OCI-LY3 (cell line): ENCODE data around the gene ANKFN1.

ENCODE experiments used
- H2AFZ ChIP-seq: fragments of 200-600, 300-600 bp; shearing (Covaris generic); 2 replicates; pipeline ENCODE4 v1.6.0; 2014; ENCODE audit warnings: antibody characterized with exemption, low read depth, low read length
- H3K27ac ChIP-seq: fragments of 200-600, 300-600 bp; sonication (generic); 2 replicates; pipeline ENCODE4 v1.5.1; 2014; ENCODE audit warnings: mild to moderate bottlenecking, low read length, moderate library complexity, mixed read lengths
- H3K27me3 ChIP-seq: fragments of 200-600, 300-600 bp; sonication (generic); 2 replicates; pipeline ENCODE4 v1.6.1; 2014; ENCODE audit warnings: low read depth, low read length, mixed read lengths
- H3K36me3 ChIP-seq: fragments of 200-600, 300-600 bp; sonication (generic); replicated peaks from 2 replicates; pipeline ENCODE3; 2014; ENCODE audit warnings: low read depth, low read length, mixed read lengths
- H3K4me1 ChIP-seq: fragments of 300-600, 200-600 bp; sonication (generic); 2 replicates; pipeline ENCODE4 v1.6.1; 2014; ENCODE audit warnings: low read length, mixed read lengths
- H3K4me2 ChIP-seq: fragments of 200-600, 300-600 bp; sonication (generic); 2 replicates; pipeline ENCODE4 v1.6.1; 2014; ENCODE audit warnings: low read length, mixed read lengths
- H3K4me3 ChIP-seq: fragments of 300-600, 200-600 bp; sonication (generic); 2 replicates; pipeline ENCODE4 v1.5.1; 2014; ENCODE audit warnings: antibody characterized with exemption, mild to moderate bottlenecking, low read length, moderate library complexity
- H3K79me2 ChIP-seq: fragments of 300-600, 200-600 bp; shearing (Covaris generic); 2 replicates; pipeline ENCODE4 v1.6.1; 2014; ENCODE audit warnings: mild to moderate bottlenecking, low read length, mixed read lengths
- H3K9ac ChIP-seq: fragments of 300-600, 200-600 bp; shearing (Covaris generic); 2 replicates; pipeline ENCODE4 v1.6.0; 2014; ENCODE audit warnings: mild to moderate bottlenecking, low read length, moderate library complexity
- H3K9me3 ChIP-seq: fragments of 200-600, 300-600 bp; shearing (Covaris generic); 2 replicates; pipeline ENCODE4 v1.6.1; 2014; ENCODE audit warnings: low read length, mixed read lengths; ENCODE audit not compliant: insufficient read depth
- H4K20me1 ChIP-seq: fragments of 200-600, 300-600 bp; sonication (generic); 2 replicates; pipeline ENCODE4 v1.6.1; 2016; ENCODE audit warnings: low read length, mixed read lengths; ENCODE audit not compliant: insufficient read depth
- EZH2phosphoT487 ChIP-seq: fragments of 200-600 bp; shearing (Covaris generic); IDR thresholded peaks from 2 replicates; pipeline ENCODE4 v1.6.1; 2018; ENCODE audit warnings: antibody characterized with exemption, mixed run types, low read depth
- TF ChIP-seq, protein P1 (sequence below): fragments of 200-600, 300-600 bp; sonication (generic); IDR thresholded peaks from 2 replicates; pipeline ENCODE4 v1.5.1; 2014; ENCODE audit warnings: antibody characterized with exemption, low read length, low read depth

ANKFN1 gene

DNA sequence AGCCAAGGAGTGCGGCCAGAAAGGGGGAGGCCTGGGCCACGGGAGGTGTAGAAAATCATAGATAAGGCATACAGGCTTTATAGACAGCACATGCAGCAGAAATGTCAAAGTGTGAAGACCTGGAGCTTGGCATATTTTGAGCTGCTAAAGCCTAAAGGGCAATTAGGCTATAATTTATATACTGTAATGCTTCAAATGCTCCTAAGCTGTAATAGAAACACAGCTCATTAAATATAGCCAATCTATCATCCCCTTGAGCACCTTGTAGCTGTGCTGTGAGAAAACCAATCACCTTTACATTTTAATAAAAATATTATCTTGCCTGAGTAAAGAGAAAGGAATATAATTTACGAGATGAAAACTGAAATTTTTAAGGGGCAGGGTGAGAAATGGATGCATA, 342.3 kb downstream of the ANKFN1 start:
- H3K4me2 ChIP-seq, result no peak overlapping the region
- TF ChIP-seq, protein P1, sequence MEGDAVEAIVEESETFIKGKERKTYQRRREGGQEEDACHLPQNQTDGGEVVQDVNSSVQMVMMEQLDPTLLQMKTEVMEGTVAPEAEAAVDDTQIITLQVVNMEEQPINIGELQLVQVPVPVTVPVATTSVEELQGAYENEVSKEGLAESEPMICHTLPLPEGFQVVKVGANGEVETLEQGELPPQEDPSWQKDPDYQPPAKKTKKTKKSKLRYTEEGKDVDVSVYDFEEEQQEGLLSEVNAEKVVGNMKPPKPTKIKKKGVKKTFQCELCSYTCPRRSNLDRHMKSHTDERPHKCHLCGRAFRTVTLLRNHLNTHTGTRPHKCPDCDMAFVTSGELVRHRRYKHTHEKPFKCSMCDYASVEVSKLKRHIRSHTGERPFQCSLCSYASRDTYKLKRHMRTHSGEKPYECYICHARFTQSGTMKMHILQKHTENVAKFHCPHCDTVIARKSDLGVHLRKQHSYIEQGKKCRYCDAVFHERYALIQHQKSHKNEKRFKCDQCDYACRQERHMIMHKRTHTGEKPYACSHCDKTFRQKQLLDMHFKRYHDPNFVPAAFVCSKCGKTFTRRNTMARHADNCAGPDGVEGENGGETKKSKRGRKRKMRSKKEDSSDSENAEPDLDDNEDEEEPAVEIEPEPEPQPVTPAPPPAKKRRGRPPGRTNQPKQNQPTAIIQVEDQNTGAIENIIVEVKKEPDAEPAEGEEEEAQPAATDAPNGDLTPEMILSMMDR, result no peak
- no peak for TF ChIP-seq EZH2phosphoT487
- H3K9me3 ChIP-seq, result no peaks in the 10 kb centered on the region
- no peaks in the 10 kb centered on the region for H3K4me1 ChIP-seq
- no peak overlapping the region for H2AFZ ChIP-seq
- no peaks in the 10 kb centered on the region for H4K20me1 ChIP-seq
- H3K36me3 ChIP-seq, result no peaks in the 10 kb centered on the region
- H3K27me3 ChIP-seq, result peaks cover 23% of the 10 kb centered on the region
- no peak overlapping the region for H3K4me3 ChIP-seq
- H3K79me2 ChIP-seq, result no peaks in the 10 kb centered on the region
- no peak overlapping the region for H3K9ac ChIP-seq
- H3K27ac ChIP-seq, result no peak overlapping the region

DNA sequence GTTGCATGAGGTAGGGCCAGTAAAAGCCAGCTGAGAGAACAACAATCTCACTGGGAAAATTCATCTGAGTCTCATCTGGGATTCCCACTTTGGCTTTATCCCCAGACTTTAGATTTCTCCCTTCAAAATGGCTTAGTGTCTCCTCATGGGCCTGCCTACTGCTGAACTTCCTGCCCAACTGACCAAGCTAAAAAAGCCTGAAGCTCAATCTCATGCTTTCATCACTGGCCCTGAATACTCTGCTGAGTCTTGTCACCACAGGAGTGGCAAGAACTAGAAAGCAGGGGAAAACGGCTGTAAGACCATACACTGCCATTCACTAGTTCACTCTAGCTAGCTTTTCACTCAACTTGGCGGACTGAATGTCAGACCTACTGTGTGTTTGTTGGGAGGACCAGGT, 343.9 kb downstream of the ANKFN1 start:
- Histone ChIP-seq H3K9me3 (no peaks in the 10 kb centered on the region), H4K20me1 (no peaks in the 10 kb centered on the region), H2AFZ (no peak overlapping the region), H3K4me2 (no peak overlapping the region), H3K4me3 (no peak overlapping the region), H3K4me1 (no peaks in the 10 kb centered on the region), H3K27ac (no peak overlapping the region), H3K36me3 (no peaks in the 10 kb centered on the region), H3K9ac (no peak overlapping the region), H3K27me3 (peaks cover 17% of the 10 kb centered on the region; the same call in 1 of the 2 replicates), H3K79me2 (no peaks in the 10 kb centered on the region)
- TF ChIP-seq, protein P1, result no peak
- TF ChIP-seq EZH2phosphoT487, result no peak

DNA sequence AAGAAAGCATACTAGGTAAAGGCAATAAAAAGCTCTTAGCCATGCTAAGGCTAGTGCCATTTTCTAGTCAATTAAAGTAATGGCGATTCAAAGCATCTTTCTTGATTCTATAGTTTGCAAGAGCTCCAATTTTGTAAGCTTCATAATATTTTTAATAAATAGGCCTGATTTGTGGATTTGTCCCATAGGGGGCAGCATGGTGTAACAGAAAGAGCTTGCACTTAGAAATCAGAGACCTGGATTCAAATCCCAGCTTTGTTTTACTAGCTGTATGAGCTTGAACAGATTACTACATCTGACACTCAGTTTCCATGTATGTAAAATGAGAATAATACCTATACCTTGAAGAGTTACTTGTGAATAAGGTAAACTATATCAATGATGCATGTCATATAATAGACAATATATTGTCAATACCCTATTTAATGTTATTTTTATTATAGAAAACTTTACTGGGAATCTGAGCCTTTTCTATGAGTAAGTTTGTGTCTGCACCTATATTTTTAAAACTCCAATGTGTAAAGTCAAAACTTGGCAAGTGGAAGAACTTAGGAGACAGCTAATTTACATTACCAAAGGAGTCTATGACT, 346.6 kb downstream of the ANKFN1 start:
- TF ChIP-seq EZH2phosphoT487, result no peak
- TF ChIP-seq, protein P1, result peak; percentile 63
- H3K79me2 ChIP-seq, result no peaks in the 10 kb centered on the region
- H3K9me3 ChIP-seq, result no peaks in the 10 kb centered on the region
- H2AFZ ChIP-seq, result no peak overlapping the region
- peaks cover under 1% of the 10 kb centered on the region; the same call in 1 of the 2 replicates for H3K4me1 ChIP-seq
- peaks cover 16% of the 10 kb centered on the region; the same call in 1 of the 2 replicates for H3K27me3 ChIP-seq
- H3K27ac ChIP-seq, result no peak overlapping the region
- no peak overlapping the region for H3K9ac ChIP-seq
- no peak overlapping the region for H3K4me3 ChIP-seq
- no peaks in the 10 kb centered on the region for H4K20me1 ChIP-seq
- H3K4me2 ChIP-seq, result no peak overlapping the region
- no peaks in the 10 kb centered on the region for H3K36me3 ChIP-seq

DNA sequence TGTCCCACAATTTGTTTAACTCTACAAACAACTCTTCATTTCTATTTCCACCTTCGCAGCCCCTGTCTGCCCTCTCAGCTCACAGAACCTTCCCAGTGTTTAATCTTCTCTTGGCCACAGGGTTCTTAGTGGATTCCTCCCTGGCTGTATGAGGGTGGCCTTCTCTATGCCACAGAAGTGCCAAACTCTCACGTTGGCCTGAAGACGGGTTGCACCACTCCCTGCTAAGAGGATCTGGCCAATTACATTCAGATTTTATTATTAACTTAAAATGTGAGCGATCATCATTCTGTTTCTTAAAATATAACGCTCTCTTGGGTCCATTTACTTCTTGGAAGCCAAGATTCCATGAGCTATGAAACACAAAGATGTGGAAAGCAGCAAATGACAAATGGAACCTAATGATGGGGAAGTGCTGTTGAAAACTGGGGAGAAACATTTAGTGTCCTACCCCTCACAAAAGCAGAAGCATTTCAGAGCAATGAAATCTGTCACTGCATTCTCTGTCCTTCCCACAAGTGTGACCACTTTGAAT, 348.9 kb downstream of the ANKFN1 start:
- H2AFZ ChIP-seq, result no peak overlapping the region
- peaks cover 4% of the 10 kb centered on the region; the same call in 1 of the 2 replicates for H3K4me1 ChIP-seq
- H3K9me3 ChIP-seq, result no peaks in the 10 kb centered on the region
- peaks cover 14% of the 10 kb centered on the region; the same call in 1 of the 2 replicates for H3K27me3 ChIP-seq
- TF ChIP-seq EZH2phosphoT487, result no peak
- TF ChIP-seq, protein P1, result no peak
- H3K79me2 ChIP-seq, result no peaks in the 10 kb centered on the region
- no peak overlapping the region for H3K4me3 ChIP-seq
- H3K9ac ChIP-seq, result no peak overlapping the region
- H3K4me2 ChIP-seq, result no peak overlapping the region
- no peak overlapping the region for H3K27ac ChIP-seq
- no peaks in the 10 kb centered on the region for H4K20me1 ChIP-seq
- H3K36me3 ChIP-seq, result no peaks in the 10 kb centered on the region
